PC-9 (cell line): ENCODE measurements around the gene CRYGS. TPM values are rescaled to one million over a fixed set of nuclear protein-coding genes. Genes with fewer than 3 reads are reported as not detected.

ENCODE experiments used
- BruUV-seq: library from RNA; stranded (reverse); fragments of 400-500 nt; replicated peaks from 2 replicates; lab custom pipeline; 2021; lab: Mats Ljungman, UMichigan
- CTCF ChIA-PET: fragments of 300-600 bp; sonication (Branson Sonifier 250); formaldehyde crosslinking; loops from one replicate; lab custom pipeline; 2022; ENCODE audit warnings: antibody characterized with exemption; lab: Charles Lee
- POLR2A ChIA-PET: fragments of 300-600 bp; sonication (Branson Sonifier 250); formaldehyde crosslinking; loops from one replicate; lab custom pipeline; 2022; ENCODE audit warnings: antibody characterized with exemption; ENCODE audit not compliant: unreplicated experiment; lab: Charles Lee
- DNase-seq, 2 experiments: peaks; one replicate each; pipeline versions ENCODE4 v3.0.0 to v3.0.0-alpha.2; 2015 to 2022; ENCODE audit warnings: mixed read lengths in 1 of 2
- H2AFZ ChIP-seq: fragments of 200-600 bp; sonication (generic); 2 replicates; pipeline ENCODE4 v1.8.1; 2017; ENCODE audit warnings: antibody characterized with exemption
- H3F3A ChIP-seq: fragments of 200-600 bp; sonication (generic); 2 replicates; pipeline ENCODE4 v1.8.1; 2017; ENCODE audit warnings: antibody characterized with exemption, mild to moderate bottlenecking, low read depth; ENCODE audit not compliant: insufficient read depth
- H3K27ac ChIP-seq: fragments of 200-600 bp; sonication (generic); 2 replicates; pipeline ENCODE4 v1.6.1; 2016; ENCODE audit warnings: mixed run types
- H3K27me3 ChIP-seq: fragments of 200-600 bp; sonication (generic); 2 replicates; pipeline ENCODE4 v1.6.1; 2016; ENCODE audit warnings: low read depth, mixed run types; ENCODE audit not compliant: insufficient read depth
- H3K36me3 ChIP-seq: fragments of 200-600 bp; sonication (generic); 2 replicates; pipeline ENCODE4 v1.6.1; 2016; ENCODE audit warnings: low read depth, mixed run types
- H3K4me1 ChIP-seq: fragments of 200-600 bp; sonication (generic); replicated peaks from 2 replicates; pipeline ENCODE4 v1.6.1; 2016; ENCODE audit warnings: mixed run types; ENCODE audit not compliant: insufficient read depth
- H3K4me2 ChIP-seq: fragments of 200-600 bp; sonication (generic); 2 replicates; pipeline ENCODE4 v1.6.1; 2017; ENCODE audit warnings: mixed run types
- H3K4me3 ChIP-seq: fragments of 200-600 bp; sonication (generic); 2 replicates; pipeline ENCODE4 v1.6.1; 2016; ENCODE audit warnings: mixed run types
- H3K79me2 ChIP-seq: fragments of 200-600 bp; sonication (generic); 2 replicates; pipeline ENCODE4 v1.6.1; 2017; ENCODE audit warnings: low read depth, mixed run types
- H3K9me2 ChIP-seq: fragments of 200-600 bp; sonication (generic); 2 replicates; pipeline ENCODE4 v1.8.1; 2017; ENCODE audit warnings: mild to moderate bottlenecking; ENCODE audit not compliant: insufficient read depth
- H3K9me3 ChIP-seq: fragments of 200-600 bp; sonication (generic); 2 replicates; pipeline ENCODE4 v1.8.1; 2016; ENCODE audit warnings: low read depth; ENCODE audit not compliant: insufficient read depth
- H4K20me1 ChIP-seq: fragments of 200-600 bp; sonication (generic); 2 replicates; pipeline ENCODE4 v1.8.1; 2017; ENCODE audit not compliant: insufficient read depth
- EZH2 ChIP-seq: fragments of 200-600 bp; sonication (generic); IDR thresholded peaks from 2 replicates; pipeline ENCODE4 v1.8.0; 2017; ENCODE audit warnings: antibody characterized with exemption, low read depth
- intact Hi-C: fragments of 100-400 bp; cut with micrococcal nuclease; formaldehyde crosslinking; loops from one replicate; pipeline ENCODE4 v1.10.0; 2022; ENCODE audit not compliant: unreplicated experiment
- total RNA-seq: library from RNA; stranded (reverse); gene quantifications from 2 replicates; pipeline ENCODE4 v1.2.3, GENCODE V29; 2021
- TF ChIP-seq, protein P1 (sequence below): fragments of 200-600 bp; sonication (generic); conservative IDR thresholded peaks from 2 replicates; pipeline ENCODE4 v1.6.1; 2017; ENCODE audit warnings: mixed run types, antibody characterized with exemption, mild to moderate bottlenecking, moderate library complexity

CRYGS gene
- total RNA-seq, 1 experiment from 2014 or later = 2.8 TPM

DNA sequence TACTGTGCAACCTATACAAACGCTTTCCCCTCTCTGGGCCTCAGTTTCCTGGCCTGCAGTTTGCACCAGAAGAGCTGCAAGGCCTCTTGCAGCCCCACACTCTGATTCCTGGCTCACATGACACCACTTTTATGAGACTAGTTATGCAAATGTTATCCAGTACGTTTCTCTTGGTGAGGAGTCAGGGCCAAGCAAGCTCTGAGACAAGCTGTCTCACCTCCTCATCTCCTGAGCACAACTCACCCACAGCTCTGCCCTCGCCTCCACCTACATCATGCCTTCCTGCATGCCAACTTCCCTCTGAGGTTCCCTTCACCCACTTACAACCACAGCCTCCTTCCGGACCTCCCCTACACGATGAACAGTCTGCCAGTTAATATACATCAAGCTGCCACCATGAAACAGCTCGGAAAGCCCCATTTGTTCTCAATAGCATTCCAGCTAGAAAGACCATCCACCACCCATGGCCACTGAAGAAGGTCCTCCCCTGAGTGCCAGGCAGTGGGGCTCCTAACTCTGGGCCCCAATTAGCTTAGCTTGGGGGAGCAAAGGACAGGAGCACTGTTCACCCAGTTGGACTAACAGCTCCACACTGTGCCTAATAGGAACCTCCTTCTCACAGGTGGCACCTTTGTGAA, 25.0 kb downstream of the CRYGS start:
- TF ChIP-seq, protein P1, sequence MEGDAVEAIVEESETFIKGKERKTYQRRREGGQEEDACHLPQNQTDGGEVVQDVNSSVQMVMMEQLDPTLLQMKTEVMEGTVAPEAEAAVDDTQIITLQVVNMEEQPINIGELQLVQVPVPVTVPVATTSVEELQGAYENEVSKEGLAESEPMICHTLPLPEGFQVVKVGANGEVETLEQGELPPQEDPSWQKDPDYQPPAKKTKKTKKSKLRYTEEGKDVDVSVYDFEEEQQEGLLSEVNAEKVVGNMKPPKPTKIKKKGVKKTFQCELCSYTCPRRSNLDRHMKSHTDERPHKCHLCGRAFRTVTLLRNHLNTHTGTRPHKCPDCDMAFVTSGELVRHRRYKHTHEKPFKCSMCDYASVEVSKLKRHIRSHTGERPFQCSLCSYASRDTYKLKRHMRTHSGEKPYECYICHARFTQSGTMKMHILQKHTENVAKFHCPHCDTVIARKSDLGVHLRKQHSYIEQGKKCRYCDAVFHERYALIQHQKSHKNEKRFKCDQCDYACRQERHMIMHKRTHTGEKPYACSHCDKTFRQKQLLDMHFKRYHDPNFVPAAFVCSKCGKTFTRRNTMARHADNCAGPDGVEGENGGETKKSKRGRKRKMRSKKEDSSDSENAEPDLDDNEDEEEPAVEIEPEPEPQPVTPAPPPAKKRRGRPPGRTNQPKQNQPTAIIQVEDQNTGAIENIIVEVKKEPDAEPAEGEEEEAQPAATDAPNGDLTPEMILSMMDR = no peak
- TF ChIP-seq EZH2 = no peak
- Histone ChIP-seq H3K27ac (no peak overlapping the region), H3K4me3 (no peak overlapping the region), H4K20me1 (no peaks in the 10 kb centered on the region), H3K9me2 (no peaks in the 10 kb centered on the region), H3K9me3 (no peaks in the 10 kb centered on the region), H3K4me2 (no peak overlapping the region), H3K27me3 (peaks cover 95% of the 10 kb centered on the region), H3K36me3 (no peaks in the 10 kb centered on the region), H2AFZ (no peak overlapping the region), H3K79me2 (no peaks in the 10 kb centered on the region), H3F3A (no peaks in the 10 kb centered on the region), H3K4me1 (no peaks in the 10 kb centered on the region)
- ChIA-PET CTCF (no interaction called here), POLR2A (interaction anchor here (0.6 kb wide), 1 partner anchor 862 kb away, joined by 3 read pairs; no protein-coding TSS in a partner anchor)
- DNase-seq = no peak
- intact Hi-C loops = no loop called here
- no TSS peak for BruUV-seq

DNA sequence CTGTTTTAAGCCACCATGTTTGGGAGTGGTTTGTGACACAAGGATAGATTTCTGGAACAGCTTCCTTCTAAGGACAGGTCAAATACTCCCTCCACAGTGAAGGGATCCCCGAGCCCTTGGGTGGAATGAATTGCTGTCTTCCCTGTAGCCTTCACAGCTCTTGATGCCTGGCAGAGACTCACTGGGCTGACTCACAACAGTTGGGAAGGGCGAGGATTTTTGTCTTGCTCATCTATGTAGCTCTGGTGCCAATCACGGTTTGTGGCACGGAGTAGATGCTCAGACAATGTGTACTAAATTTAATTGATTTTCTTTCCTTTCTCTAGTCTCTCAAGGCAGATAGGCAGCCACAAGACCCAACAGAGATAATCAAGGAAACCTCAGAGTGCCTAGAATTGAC, 27.0 kb downstream of the CRYGS start:
- no TSS peak for BruUV-seq
- Histone ChIP-seq H2AFZ (no peak overlapping the region), H3K9me3 (no peaks in the 10 kb centered on the region), H3K9me2 (no peaks in the 10 kb centered on the region), H3K36me3 (no peaks in the 10 kb centered on the region), H3F3A (no peaks in the 10 kb centered on the region), H3K4me1 (no peaks in the 10 kb centered on the region), H3K79me2 (no peaks in the 10 kb centered on the region), H4K20me1 (no peaks in the 10 kb centered on the region), H3K27ac (no peak overlapping the region), H3K27me3 (peaks cover 97% of the 10 kb centered on the region), H3K4me3 (no peak overlapping the region), H3K4me2 (no peak overlapping the region)
- POLR2A ChIA-PET = no interaction called here
- intact Hi-C loops = no loop called here
- CTCF ChIA-PET = no interaction called here
- no peak for DNase-seq
- TF ChIP-seq EZH2 = no peak
- TF ChIP-seq, protein P1 = no peak

DNA sequence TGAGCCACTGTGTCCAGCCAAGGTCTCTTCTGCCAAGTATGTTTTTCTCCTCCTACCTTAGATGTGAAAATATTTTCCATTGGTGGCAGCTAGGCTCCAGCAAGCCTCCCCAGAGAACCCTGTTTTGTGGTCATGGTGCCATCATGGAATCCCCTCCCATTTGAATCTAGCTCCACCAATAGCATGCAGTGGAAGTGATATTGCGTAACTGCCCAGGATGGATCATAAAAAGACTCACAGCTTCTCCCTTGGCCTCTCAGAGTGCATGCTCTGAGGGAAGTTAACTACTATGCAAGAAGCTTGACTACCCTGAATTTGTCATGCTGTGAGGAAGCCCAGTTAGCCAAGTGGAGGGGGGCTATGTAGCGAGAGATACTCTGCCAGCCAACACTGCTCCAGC, 27.5 kb downstream of the CRYGS start:
- no peaks in the 10 kb centered on the region for H3K4me1 ChIP-seq
- no peak for DNase-seq
- no peaks in the 10 kb centered on the region for H3F3A ChIP-seq
- H3K79me2 ChIP-seq = no peaks in the 10 kb centered on the region
- H3K9me2 ChIP-seq = no peaks in the 10 kb centered on the region
- no peak overlapping the region for H3K27ac ChIP-seq
- no peaks in the 10 kb centered on the region for H3K9me3 ChIP-seq
- TF ChIP-seq, protein P1 = no peak
- TF ChIP-seq EZH2 = no peak
- H2AFZ ChIP-seq = no peak overlapping the region
- no TSS peak for BruUV-seq
- POLR2A ChIA-PET = no interaction called here
- no peak overlapping the region for H3K4me2 ChIP-seq
- no peak overlapping the region for H3K4me3 ChIP-seq
- CTCF ChIA-PET = no interaction called here
- no peaks in the 10 kb centered on the region for H4K20me1 ChIP-seq
- intact Hi-C loops = no loop called here
- H3K36me3 ChIP-seq = no peaks in the 10 kb centered on the region
- H3K27me3 ChIP-seq = peaks cover 99% of the 10 kb centered on the region
